ENCODE results near the gene PSMB7.
A peak's percentile ranks its signal among the peaks of the same experiment; 100 is the strongest.
"Not testable (repeated sequence)": the region's sequence is repeated elsewhere in the genome, so short reads cannot be mapped to it uniquely, and the experiment has no call there.

The PSMB7 gene

GRCh38 chr9:124428751-124429529 lies 13.7 kb upstream of the PSMB7 start:
- no peaks in the 10 kb centered on the region for H3K36me3 ChIP-seq (ENCODE audit: control insufficient read depth, insufficient read depth, low read length)
- no peaks in the 10 kb centered on the region for H3K27me3 ChIP-seq (ENCODE audit: control insufficient read depth, insufficient read depth, low read length)
- no peak for DNase-seq (ENCODE audit: low read depth, low spot score)
- no peaks in the 10 kb centered on the region for H3K4me1 ChIP-seq (ENCODE audit: control insufficient read depth, insufficient read depth, low read length)
- no peak overlapping the region for H3K4me3 ChIP-seq (ENCODE audit: low read length)
- no peaks in the 10 kb centered on the region for H3K9me3 ChIP-seq (ENCODE audit: control insufficient read depth, insufficient read depth, low read length)
- WGBS (ENCODE audit: insufficient coverage, insufficient read length), result no CpG with 5 or more reads among the region's 28 CpGs
- H3K27ac ChIP-seq (ENCODE audit: low read length), result no peak overlapping the region

- Histone ChIP-seq H3K27ac (ENCODE audit: low read length) (no peak overlapping the region), H3K4me3 (ENCODE audit: low read length) (no peak overlapping the region), H3K27me3 (ENCODE audit: control insufficient read depth, insufficient read depth, low read length) (no peaks in the 10 kb centered on the region), H3K36me3 (ENCODE audit: control insufficient read depth, insufficient read depth, low read length) (no peaks in the 10 kb centered on the region), H3K4me1 (ENCODE audit: control insufficient read depth, insufficient read depth, low read length) (no peaks in the 10 kb centered on the region), H3K9me3 (ENCODE audit: control insufficient read depth, insufficient read depth, low read length) (no peaks in the 10 kb centered on the region)
- no CpG with 5 or more reads among the region's 4 CpGs for WGBS (ENCODE audit: insufficient coverage, insufficient read length)
- no peak for DNase-seq (ENCODE audit: low read depth, low spot score)
Measured at GRCh38 chr9:124427281-124427680, 12.0 kb upstream of the PSMB7 start.

GRCh38 chr9:124426361-124426760 lies 11.1 kb upstream of the PSMB7 start:
- no peak overlapping the region for H3K27ac ChIP-seq (ENCODE audit: low read length)
- no peaks in the 10 kb centered on the region for H3K9me3 ChIP-seq (ENCODE audit: control insufficient read depth, insufficient read depth, low read length)
- H3K4me1 ChIP-seq (ENCODE audit: control insufficient read depth, insufficient read depth, low read length), result no peaks in the 10 kb centered on the region
- WGBS (ENCODE audit: insufficient coverage, insufficient read length), result no CpG with 5 or more reads among the region's 7 CpGs
- DNase-seq (ENCODE audit: low read depth, low spot score), result no peak
- no peaks in the 10 kb centered on the region for H3K36me3 ChIP-seq (ENCODE audit: control insufficient read depth, insufficient read depth, low read length)
- H3K27me3 ChIP-seq (ENCODE audit: control insufficient read depth, insufficient read depth, low read length), result no peaks in the 10 kb centered on the region
- H3K4me3 ChIP-seq (ENCODE audit: low read length), result no peak overlapping the region

- not testable (repeated sequence) for H3K9me3 ChIP-seq (ENCODE audit: control insufficient read depth, insufficient read depth, low read length); H3K4me1 ChIP-seq (ENCODE audit: control insufficient read depth, insufficient read depth, low read length); DNase-seq (ENCODE audit: low read depth, low spot score); H3K36me3 ChIP-seq (ENCODE audit: control insufficient read depth, insufficient read depth, low read length); H3K27me3 ChIP-seq (ENCODE audit: control insufficient read depth, insufficient read depth, low read length); H3K4me3 ChIP-seq (ENCODE audit: low read length); H3K27ac ChIP-seq (ENCODE audit: low read length)
- WGBS (ENCODE audit: insufficient coverage, insufficient read length), result 100% methylated on average over 7 of the region's 12 CpGs
Measured at GRCh38 chr9:124425733-124426132, 10.5 kb upstream of the PSMB7 start.

DNA sequence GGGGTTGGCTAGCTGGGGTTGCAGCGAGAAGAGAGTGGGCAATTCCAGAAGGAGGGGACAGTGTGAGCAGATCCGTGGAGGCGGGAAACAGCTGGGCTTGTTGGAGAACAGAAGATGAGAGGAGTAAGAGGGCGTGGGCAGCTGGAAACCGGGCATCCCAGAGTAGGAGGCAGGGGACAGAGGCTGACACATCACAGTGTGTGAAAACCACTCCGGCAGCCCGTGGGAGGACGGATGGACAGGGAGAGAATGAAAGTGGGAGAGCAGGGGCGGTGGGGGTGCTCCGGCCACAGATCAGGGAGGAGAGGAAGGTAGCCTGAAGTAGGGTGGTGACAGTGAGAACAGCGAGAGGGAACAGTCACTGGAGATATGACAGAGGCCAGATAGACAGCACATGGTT lies 8.3 kb upstream of the PSMB7 start:
- no peak overlapping the region for H3K4me3 ChIP-seq (ENCODE audit: low read length)
- H3K4me1 ChIP-seq (ENCODE audit: control insufficient read depth, insufficient read depth, low read length), result no peaks in the 10 kb centered on the region
- DNase-seq (ENCODE audit: low read depth, low spot score), result no peak
- no peaks in the 10 kb centered on the region for H3K9me3 ChIP-seq (ENCODE audit: control insufficient read depth, insufficient read depth, low read length)
- no peaks in the 10 kb centered on the region for H3K36me3 ChIP-seq (ENCODE audit: control insufficient read depth, insufficient read depth, low read length)
- H3K27me3 ChIP-seq (ENCODE audit: control insufficient read depth, insufficient read depth, low read length), result no peaks in the 10 kb centered on the region
- no CpG with 5 or more reads among the region's 11 CpGs for WGBS (ENCODE audit: insufficient coverage, insufficient read length)
- H3K27ac ChIP-seq (ENCODE audit: low read length), result no peak overlapping the region

DNA sequence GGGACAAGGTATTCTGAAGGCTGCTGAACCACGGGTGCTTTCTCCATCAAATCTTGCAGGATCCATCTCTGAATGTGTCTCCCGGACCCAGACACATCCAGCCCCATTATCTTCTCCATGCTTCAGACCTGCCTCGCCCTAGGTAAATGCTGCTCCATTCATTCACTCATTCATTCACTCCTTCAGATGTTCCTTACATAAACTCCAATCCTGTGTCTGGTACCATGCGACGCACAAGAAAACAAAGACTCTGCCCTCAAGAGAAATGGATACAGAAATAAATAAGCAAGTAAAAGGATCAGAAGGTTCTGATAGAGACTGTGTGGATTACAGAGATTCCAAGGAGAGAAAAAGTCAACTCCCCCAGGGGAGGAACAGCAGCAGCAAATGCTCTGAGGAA lies 7.9 kb upstream of the PSMB7 start:
- H3K4me1 ChIP-seq (ENCODE audit: control insufficient read depth, insufficient read depth, low read length), result no peaks in the 10 kb centered on the region
- WGBS (ENCODE audit: insufficient coverage, insufficient read length), result no CpG with 5 or more reads among the region's 5 CpGs
- DNase-seq (ENCODE audit: low read depth, low spot score), result no peak
- no peaks in the 10 kb centered on the region for H3K27me3 ChIP-seq (ENCODE audit: control insufficient read depth, insufficient read depth, low read length)
- no peak overlapping the region for H3K27ac ChIP-seq (ENCODE audit: low read length)
- no peaks in the 10 kb centered on the region for H3K36me3 ChIP-seq (ENCODE audit: control insufficient read depth, insufficient read depth, low read length)
- no peak overlapping the region for H3K4me3 ChIP-seq (ENCODE audit: low read length)
- no peaks in the 10 kb centered on the region for H3K9me3 ChIP-seq (ENCODE audit: control insufficient read depth, insufficient read depth, low read length)

GRCh38 chr9:124420991-124421543 lies 5.8 kb upstream of the PSMB7 start:
- Histone ChIP-seq H3K36me3 (ENCODE audit: control insufficient read depth, insufficient read depth, low read length) (no peaks in the 10 kb centered on the region), H3K9me3 (ENCODE audit: control insufficient read depth, insufficient read depth, low read length) (no peaks in the 10 kb centered on the region), H3K27me3 (ENCODE audit: control insufficient read depth, insufficient read depth, low read length) (no peaks in the 10 kb centered on the region), H3K27ac (ENCODE audit: low read length) (no peak overlapping the region), H3K4me1 (ENCODE audit: control insufficient read depth, insufficient read depth, low read length) (no peaks in the 10 kb centered on the region), H3K4me3 (ENCODE audit: low read length) (no peak overlapping the region)
- no CpG with 5 or more reads among the region's 7 CpGs for whole genome bisulfite sequencing (ENCODE audit: insufficient coverage, insufficient read length)
- no peak for DNase-seq (ENCODE audit: low read depth, low spot score)

- Histone ChIP-seq H3K9me3 (ENCODE audit: control insufficient read depth, insufficient read depth, low read length) (no peaks in the 10 kb centered on the region), H3K4me3 (ENCODE audit: low read length) (no peak overlapping the region), H3K36me3 (ENCODE audit: control insufficient read depth, insufficient read depth, low read length) (no peaks in the 10 kb centered on the region), H3K27me3 (ENCODE audit: control insufficient read depth, insufficient read depth, low read length) (no peaks in the 10 kb centered on the region), H3K4me1 (ENCODE audit: control insufficient read depth, insufficient read depth, low read length) (no peaks in the 10 kb centered on the region), H3K27ac (ENCODE audit: low read length) (no peak overlapping the region)
- no CpG with 5 or more reads among the region's 6 CpGs for WGBS (ENCODE audit: insufficient coverage, insufficient read length)
- no peak for DNase-seq (ENCODE audit: low read depth, low spot score)
Measured at GRCh38 chr9:124419832-124420489, 4.7 kb upstream of the PSMB7 start.

DNA sequence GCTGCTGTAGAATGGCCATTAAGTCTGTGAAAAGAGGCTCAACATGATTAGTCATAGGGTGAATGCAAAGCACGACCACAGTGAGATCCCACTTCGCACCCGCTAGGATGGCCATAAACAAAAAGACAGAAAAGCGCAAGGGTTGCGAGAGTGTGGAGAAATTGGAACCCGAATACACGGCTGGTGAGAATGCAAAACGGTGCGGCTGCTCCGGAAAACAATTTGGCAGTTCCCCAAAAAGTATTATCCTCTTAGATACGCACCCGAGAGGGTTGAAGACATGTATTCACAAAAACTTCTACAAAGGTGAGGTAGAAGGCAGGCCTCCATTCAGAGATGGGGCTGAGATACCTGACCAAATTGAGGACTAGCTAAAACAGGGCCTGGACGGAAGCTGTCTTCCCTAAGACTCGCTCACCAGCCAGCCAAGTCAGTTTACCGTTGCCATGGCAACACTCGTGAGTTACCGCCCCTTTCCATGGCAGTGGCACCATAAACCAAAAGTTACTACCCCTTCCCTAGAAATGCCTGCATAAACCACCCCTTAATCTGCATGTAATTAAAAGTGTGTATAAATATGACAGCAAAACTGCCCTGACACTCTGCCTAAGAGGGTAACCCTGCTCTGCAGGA lies 726 bp upstream of the PSMB7 start:
- H3K4me3 ChIP-seq (ENCODE audit: low read length), result no peak overlapping the region
- no peaks in the 10 kb centered on the region for H3K9me3 ChIP-seq (ENCODE audit: control insufficient read depth, insufficient read depth, low read length)
- no peaks in the 10 kb centered on the region for H3K4me1 ChIP-seq (ENCODE audit: control insufficient read depth, insufficient read depth, low read length)
- no CpG with 5 or more reads among the region's 17 CpGs for WGBS (ENCODE audit: insufficient coverage, insufficient read length)
- H3K36me3 ChIP-seq (ENCODE audit: control insufficient read depth, insufficient read depth, low read length), result peaks cover 5% of the 10 kb centered on the region; the same call in 1 of the 2 replicates
- no peaks in the 10 kb centered on the region for H3K27me3 ChIP-seq (ENCODE audit: control insufficient read depth, insufficient read depth, low read length)
- no peak for DNase-seq (ENCODE audit: low read depth, low spot score)
- H3K27ac ChIP-seq (ENCODE audit: low read length), result no peak overlapping the region

DNA sequence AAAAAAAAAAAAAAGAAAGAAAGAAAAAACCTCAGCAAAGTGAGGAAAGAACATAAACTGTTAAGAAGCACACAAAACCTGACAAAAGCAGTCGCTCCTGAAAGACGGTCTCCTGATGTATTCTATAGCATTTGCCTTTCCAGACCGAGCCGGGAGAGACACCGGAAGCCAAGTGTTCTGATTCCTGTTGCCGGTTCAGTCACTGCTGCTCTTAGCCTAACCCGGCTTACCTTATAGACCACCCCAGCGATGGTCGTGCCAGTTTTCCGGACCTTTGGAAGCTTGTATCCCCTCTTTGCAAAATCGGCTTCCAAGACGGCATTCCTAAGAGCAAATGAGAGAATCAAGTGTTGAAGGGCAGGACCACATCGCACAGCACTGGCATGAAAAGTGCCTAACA lies 630 bp downstream of the PSMB7 start:
- Histone ChIP-seq H3K9me3 (ENCODE audit: control insufficient read depth, insufficient read depth, low read length) (no peaks in the 10 kb centered on the region), H3K36me3 (ENCODE audit: control insufficient read depth, insufficient read depth, low read length) (peaks cover 5% of the 10 kb centered on the region; the same call in 1 of the 2 replicates), H3K4me1 (ENCODE audit: control insufficient read depth, insufficient read depth, low read length) (no peaks in the 10 kb centered on the region), H3K27ac (ENCODE audit: low read length) (no peak overlapping the region), H3K4me3 (ENCODE audit: low read length) (peak overlapping the region; percentile 70), H3K27me3 (ENCODE audit: control insufficient read depth, insufficient read depth, low read length) (no peaks in the 10 kb centered on the region)
- no peak for DNase-seq (ENCODE audit: low read depth, low spot score)
- no CpG with 5 or more reads among the region's 13 CpGs for WGBS (ENCODE audit: insufficient coverage, insufficient read length)
